B cell (primary cell): ENCODE data around the gene SLC9C1. TPM values are rescaled to one million over a fixed set of nuclear protein-coding genes. Genes with fewer than 3 reads are reported as not detected.
A peak's percentile ranks its signal among the peaks of the same experiment; 100 is the strongest.

Experiments used
- ATAC-seq: fragments of 200-7000 bp; cut with Tn5 transposase; one replicate; pipeline ENCODE4 v1.10.0; 2021; ENCODE audit warnings: low read depth, mild to moderate bottlenecking, moderate number of reproducible peaks, moderate library complexity
- CTCF ChIA-PET: fragments of 350-600 bp; sonication (Branson Sonifier 250); formaldehyde crosslinking; loops from one replicate; lab custom pipeline; 2021; ENCODE audit warnings: antibody characterized with exemption, inconsistent platforms; lab: Charles Lee
- POLR2A ChIA-PET: fragments of 350-600 bp; sonication (Branson Sonifier 250); formaldehyde crosslinking; loops from one replicate; lab custom pipeline; 2021; ENCODE audit warnings: antibody characterized with exemption; lab: Charles Lee
- DNase-seq: peaks from one replicate; pipeline ENCODE4 v3.0.0; 2013
- H2AFZ ChIP-seq: 2 replicates; pipeline ENCODE4 v1.6.1; 2012; ENCODE audit warnings: mild to moderate bottlenecking, low read depth, low read length; ENCODE audit not compliant: insufficient read depth, poor library complexity, severe bottlenecking
- H3K27ac ChIP-seq, 2 donors: 1 replicate in 1 of 2; 2 replicates in 1 of 2; pipeline ENCODE4 v1.5.1; 2012 to 2013; ENCODE audit warnings: low read length in 2 of 2, mild to moderate bottlenecking in 2 of 2, moderate library complexity in 1 of 2
- H3K27me3 ChIP-seq, 4 experiments: fragments of 200-600 bp in 1 of 4; sonication (generic) in 1 of 4; replicated peaks in 1 of 4; 1 replicate in 2 of 4; 2 replicates in 2 of 4; pipeline versions ENCODE4 v1.6.1 to v1.7.0; 2013 to 2016; ENCODE audit warnings: low read length in 3 of 4, mild to moderate bottlenecking in 2 of 4, mixed read lengths in 1 of 4, moderate library complexity in 1 of 4; ENCODE audit not compliant: insufficient read depth in 4 of 4, control insufficient read depth in 3 of 4; ENCODE audit errors: control extremely low read depth in 1 of 4
- H3K36me3 ChIP-seq, 2 experiments: replicated peaks in 1 of 2; 1 replicate in 1 of 2; 2 replicates in 1 of 2; pipeline versions ENCODE4 v1.6.1 to v1.7.1; 2013; ENCODE audit warnings: low read length in 1 of 2; ENCODE audit not compliant: insufficient read depth in 2 of 2, control insufficient read depth in 1 of 2; ENCODE audit errors: control extremely low read depth in 1 of 2, extremely low read depth in 1 of 2
- H3K4me1 ChIP-seq, 2 donors: fragments of 200-600 bp in 1 of 2; sonication (generic) in 1 of 2; 1 replicate in 1 of 2; 2 replicates in 1 of 2; pipeline versions ENCODE4 v1.5.1 to v1.6.1; 2013 to 2017; ENCODE audit warnings: low read length in 2 of 2; ENCODE audit not compliant: control insufficient read depth in 2 of 2, insufficient read depth in 2 of 2
- H3K4me2 ChIP-seq: replicated peaks from 2 replicates; pipeline ENCODE3; 2012; ENCODE audit warnings: mild to moderate bottlenecking, low read depth, low read length; ENCODE audit not compliant: poor library complexity, severe bottlenecking
- H3K4me3 ChIP-seq, 5 experiments: fragments of 200-600 bp in 1 of 5; sonication (generic) in 1 of 5; 1 replicate in 3 of 5; 2 replicates in 2 of 5; pipeline versions ENCODE4 v1.5.1 to v1.7.0; 2011 to 2016; ENCODE audit warnings: low read length in 4 of 5, mild to moderate bottlenecking in 4 of 5, low read depth in 2 of 5, control low read depth in 1 of 5, moderate library complexity in 1 of 5; ENCODE audit not compliant: insufficient read depth in 1 of 5; ENCODE audit errors: control extremely low read depth in 1 of 5, extremely low read depth in 1 of 5
- H3K79me2 ChIP-seq: fragments of 200-600 bp; sonication (generic); one replicate; pipeline ENCODE4 v1.6.0; 2016; ENCODE audit warnings: low read length; ENCODE audit not compliant: control insufficient read depth, insufficient read depth
- H3K9ac ChIP-seq: fragments of 200-600 bp; sonication (generic); 2 replicates; pipeline ENCODE4 v1.6.1; 2017; ENCODE audit warnings: mild to moderate bottlenecking, low read length, moderate library complexity
- H3K9me3 ChIP-seq, 3 donors: one replicate each; pipeline versions ENCODE4 v1.6.1 to v1.7.1; 2013; ENCODE audit warnings: low read length in 2 of 3; ENCODE audit not compliant: control insufficient read depth in 2 of 3, insufficient read depth in 1 of 3; ENCODE audit errors: control extremely low read depth in 1 of 3
- H4K20me1 ChIP-seq: 2 replicates; pipeline ENCODE4 v1.6.0; 2012; ENCODE audit warnings: mild to moderate bottlenecking, low read length; ENCODE audit not compliant: insufficient read depth, control insufficient read depth, poor library complexity, severe bottlenecking
- H3K27ac Mint-ChIP-seq: one replicate; pipeline ENCODE4 v1.8.0; 2021; ENCODE audit warnings: mixed read lengths
- H3K27me3 Mint-ChIP-seq: one replicate; pipeline ENCODE4 v1.8.0; 2021; ENCODE audit warnings: mixed read lengths
- H3K4me1 Mint-ChIP-seq: one replicate; pipeline ENCODE4 v1.8.0; 2021; ENCODE audit warnings: mixed read lengths
- H3K4me3 Mint-ChIP-seq: one replicate; pipeline ENCODE4 v1.8.0; 2021; ENCODE audit warnings: mixed read lengths
- H3K9me3 Mint-ChIP-seq: one replicate; pipeline ENCODE4 v1.8.0; 2022; ENCODE audit warnings: mixed read lengths; ENCODE audit not compliant: insufficient read depth
- CTCF ChIP-seq: fragments of 200-600 bp; IDR thresholded peaks from one replicate; pipeline ENCODE4 v1.8.0; 2022; ENCODE audit warnings: antibody characterized with exemption, mild to moderate bottlenecking
- EZH2 ChIP-seq: IDR thresholded peaks from 2 replicates; pipeline ENCODE4 v1.6.1; 2012; ENCODE audit warnings: borderline replicate concordance, low read depth, mild to moderate bottlenecking, moderate library complexity, low read length; ENCODE audit not compliant: insufficient read depth, poor library complexity, severe bottlenecking
- WGBS: methylation state at CpG from one replicate; pipeline ENCODE4 v1.1.5; 2013; ENCODE audit warnings: missing lambda C conversion rate; ENCODE audit not compliant: insufficient coverage; 5-methylcytosine and 5-hydroxymethylcytosine counted together
- intact Hi-C: fragments of 100-400 bp; cut with micrococcal nuclease; formaldehyde crosslinking; loops from one replicate; pipeline ENCODE4 v1.10.0; 2022
- polyA plus RNA-seq: library from polyadenylated mRNA; depleted of rRNA; stranded (reverse); fragments of >200 nt; gene quantifications from 2 replicates; pipeline ENCODE4 v1.2.3, GENCODE V29; 2012
- total RNA-seq, 2 donors: library from RNA; stranded (reverse); fragments of 120-200 nt in 1 of 2; gene quantifications; 1 replicate in 1 of 2; 2 replicates in 1 of 2; pipeline versions ENCODE4 v1.2.3 to v1.2.4, GENCODE V29; 2013 to 2022

Gene SLC9C1
- total and polyA plus RNA-seq, 2 donors (not counting 1 experiment from before 2014, with no cell fraction given), result 0.07 to 0.49 TPM

DNA sequence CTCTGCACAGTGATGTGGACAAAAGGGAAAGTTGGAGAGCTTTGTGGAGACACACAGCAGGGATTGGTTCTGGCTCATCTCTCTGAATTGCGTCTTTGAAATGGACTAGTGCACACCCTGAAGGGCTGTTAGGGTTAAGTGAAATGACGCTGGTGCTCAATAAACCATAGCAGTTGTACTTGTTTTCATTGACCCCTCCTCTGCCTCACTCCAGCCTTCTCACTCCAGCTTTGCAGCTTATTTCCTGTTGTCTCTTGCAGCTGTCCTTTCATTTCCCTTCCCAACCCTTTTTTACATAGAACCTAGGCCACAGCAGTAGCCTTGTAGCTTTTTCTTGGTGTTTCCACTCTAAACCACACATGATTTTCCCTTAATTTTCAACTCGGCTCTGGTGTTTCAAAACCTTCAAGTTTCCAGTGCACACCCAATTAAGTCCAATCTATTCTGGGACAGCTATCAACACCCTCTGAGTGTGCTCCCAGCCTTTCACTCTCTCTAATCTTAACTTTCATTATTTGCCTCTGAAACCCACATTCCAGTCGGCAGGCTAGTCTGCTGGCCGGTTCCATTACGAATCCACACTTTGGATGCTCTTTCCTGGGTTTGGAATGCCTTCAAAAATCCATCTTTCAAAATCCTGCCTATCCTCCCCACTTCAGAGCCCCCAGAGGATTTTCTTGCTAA lies 201.4 kb downstream of the SLC9C1 start:
- no peaks in the 10 kb centered on the region for H3K9me3 Mint-ChIP-seq
- H3K4me2 ChIP-seq, result peak overlapping the region; percentile 33
- no peak overlapping the region for H3K4me3 ChIP-seq
- no peaks in the 10 kb centered on the region for H3K9me3 ChIP-seq
- ATAC-seq, result peak; percentile 76
- intact Hi-C loops, result no loop called here
- no peaks in the 10 kb centered on the region for H3K79me2 ChIP-seq
- peaks cover 19 to 22% of the 10 kb centered on the region in 2 donors for H3K4me1 ChIP-seq
- peak; percentile 29 for DNase-seq
- TF ChIP-seq CTCF (no peak), EZH2 (no peak)
- H3K4me1 Mint-ChIP-seq, result peaks cover 31% of the 10 kb centered on the region
- peak overlapping the region; percentile 20 for H3K4me3 Mint-ChIP-seq
- H3K36me3 ChIP-seq, result no peaks in the 10 kb centered on the region
- ChIA-PET CTCF (interaction anchor here (0.6 to 0.7 kb wide), 2 partner anchors 14 to 19 kb away, joined by 3 read pairs; no protein-coding TSS in a partner anchor), POLR2A (interaction anchor here (0.7 kb wide), 2 partner anchors 16 to 238 kb away, joined by 3 to 4 read pairs; no protein-coding TSS in a partner anchor)
- H4K20me1 ChIP-seq, result no peaks in the 10 kb centered on the region
- no peak overlapping the region for H3K9ac ChIP-seq
- H3K27ac ChIP-seq, result no peak overlapping the region
- H3K27me3 Mint-ChIP-seq, result peaks cover 18% of the 10 kb centered on the region
- H2AFZ ChIP-seq, result no peak overlapping the region
- H3K27me3 ChIP-seq, result peaks cover 0 to 15% (median 10%) of the 10 kb centered on the region in 4 experiments
- peak overlapping the region; percentile 39 for H3K27ac Mint-ChIP-seq
- WGBS, result 40% methylated on average over 2 of the region's 6 CpGs

- Mint-ChIP-seq H3K27ac (no peak overlapping the region), H3K4me3 (no peak overlapping the region), H3K4me1 (peaks cover 40% of the 10 kb centered on the region), H3K27me3 (peaks cover 30% of the 10 kb centered on the region), H3K9me3 (no peaks in the 10 kb centered on the region)
- ATAC-seq (no peak), DNase-seq (no peak)
- POLR2A ChIA-PET, result no interaction called here
- no peak overlapping the region for H3K4me3 ChIP-seq
- no peak for TF ChIP-seq EZH2
- no peak for TF ChIP-seq CTCF
- H2AFZ ChIP-seq, result no peak overlapping the region
- H3K36me3 ChIP-seq, result no peaks in the 10 kb centered on the region
- peaks cover 0 to 31% (median 19%) of the 10 kb centered on the region in 4 experiments for H3K27me3 ChIP-seq
- 62% methylated on average over 4 of the region's 6 CpGs for WGBS
- H3K27ac ChIP-seq, result no peak overlapping the region
- CTCF ChIA-PET, result interaction anchor here (0.7 to 1.1 kb wide), 2 partner anchors 12 to 21 kb away, joined by 3 read pairs; no protein-coding TSS in a partner anchor
- no peaks in the 10 kb centered on the region for H4K20me1 ChIP-seq
- peaks cover 0 to 6% (median 0%) of the 10 kb centered on the region in 3 donors for H3K9me3 ChIP-seq
- intact Hi-C loops, result no loop called here
- no peak overlapping the region for H3K4me2 ChIP-seq
- no peak overlapping the region for H3K9ac ChIP-seq
- H3K4me1 ChIP-seq, result peaks cover 26 to 33% of the 10 kb centered on the region in 2 donors
- H3K79me2 ChIP-seq, result no peaks in the 10 kb centered on the region
Observed at GRCh38 chr3:112090887-112091586, 203.0 kb downstream of the SLC9C1 start.
